GM12878 (cell line): ENCODE measurements around the gene PARP1. TPM values are rescaled to one million over a fixed set of nuclear protein-coding genes. Genes with fewer than 3 reads are reported as not detected.

ENCODE experiments used
- ATAC-seq: fragments of 200-7000 bp; cut with Tn5 transposase; 3 replicates; pipeline ENCODE4 v1.9.1; 2020; ENCODE audit warnings: mild to moderate bottlenecking, moderate library complexity
- BruUV-seq: library from RNA; stranded (reverse); fragments of 400-500 nt; replicated peaks from 2 replicates; lab custom pipeline; 2021; lab: Mats Ljungman, UMichigan
- CTCF ChIA-PET: fragments of 300-600 bp; sonication (Branson Sonifier 250); formaldehyde crosslinking; extraction: SDS; loops from one replicate; lab custom pipeline; 2021; ENCODE audit warnings: inconsistent platforms; lab: Yijun Ruan, JAX
- POLR2A ChIA-PET: fragments of 350-600 bp; formaldehyde crosslinking; extraction: SDS; loops from one replicate; lab custom pipeline; 2021; ENCODE audit warnings: inconsistent platforms; lab: Charles Lee
- RAD21 ChIA-PET: fragments of 300-600 bp; sonication (Branson Sonifier 250); formaldehyde crosslinking; loops from one replicate; lab custom pipeline; 2023; ENCODE audit warnings: antibody characterized with exemption; ENCODE audit not compliant: unreplicated experiment; lab: Charles Lee
- SMC1A ChIA-PET: fragments of 300-600 bp; sonication (Branson Sonifier 250); formaldehyde crosslinking; loops from one replicate; lab custom pipeline; 2023; ENCODE audit not compliant: unreplicated experiment, uncharacterized antibody; lab: Charles Lee
- DNase-seq: peaks from one replicate; pipeline ENCODE4 v3.0.0-alpha.2; 2011; ENCODE audit warnings: low read depth, low spot score
- FAIRE-seq: peaks from 3 replicates; lab custom pipeline; 2011; peaks lifted over from hg19 to GRCh38; lab: Jason Lieb, UNC
- H2AFZ ChIP-seq: 2 replicates; pipeline ENCODE4 v1.6.0; 2011; ENCODE audit warnings: low read depth, low read length, control low read depth; ENCODE audit not compliant: control insufficient read depth
- H3K27ac ChIP-seq: 2 replicates; pipeline ENCODE4 v1.5.1; 2011; ENCODE audit warnings: control low read depth; ENCODE audit not compliant: control insufficient read depth, insufficient read depth
- H3K27me3 ChIP-seq, 2 experiments: replicated peaks in 1 of 2; 2 replicates each; pipeline versions ENCODE4 v1.6.0 to v1.6.1; 2011; ENCODE audit warnings: low read length in 1 of 2; ENCODE audit not compliant: control insufficient read depth in 2 of 2, insufficient read depth in 2 of 2
- H3K36me3 ChIP-seq, 2 experiments: 2 replicates each; pipeline ENCODE4 v1.5.1; 2011; ENCODE audit warnings: low read length in 1 of 2; ENCODE audit not compliant: control insufficient read depth in 2 of 2, insufficient read depth in 2 of 2
- H3K4me1 ChIP-seq: 2 replicates; pipeline ENCODE4 v1.6.1; 2011; ENCODE audit warnings: mild to moderate bottlenecking, low read length, moderate library complexity, mixed read lengths; ENCODE audit not compliant: control insufficient read depth, insufficient read depth
- H3K4me2 ChIP-seq: 2 replicates; pipeline ENCODE4 v1.6.0; 2011; ENCODE audit warnings: control low read depth; ENCODE audit not compliant: control insufficient read depth, insufficient read depth
- H3K4me3 ChIP-seq: fragments of 200-600 bp; sonication (generic); 2 replicates; pipeline ENCODE4 v1.5.1; 2016
- H3K79me2 ChIP-seq: 2 replicates; pipeline ENCODE4 v1.6.0; 2011; ENCODE audit warnings: low read length; ENCODE audit not compliant: control insufficient read depth, insufficient read depth
- H3K9ac ChIP-seq: 2 replicates; pipeline ENCODE4 v1.8.0; 2011; ENCODE audit warnings: low read length, control low read depth, mixed read lengths; ENCODE audit not compliant: control insufficient read depth, insufficient read depth
- H3K9me3 ChIP-seq: replicated peaks from 3 replicates; pipeline ENCODE4 v1.5.1; 2011; ENCODE audit warnings: mild to moderate bottlenecking, low read length; ENCODE audit not compliant: control insufficient read depth, insufficient read depth
- H4K20me1 ChIP-seq: 2 replicates; pipeline ENCODE4 v1.6.0; 2011; ENCODE audit not compliant: control insufficient read depth, insufficient read depth
- CEBPB ChIP-seq, 2 experiments: fragments of 150-350 bp in 1 of 2; IDR thresholded peaks; 2 replicates each; pipeline ENCODE4 v1.6.1; 2012 to 2014; ENCODE audit warnings: low read depth in 2 of 2, low read length in 2 of 2, borderline replicate concordance in 1 of 2, inconsistent platforms in 1 of 2
- IRF4 ChIP-seq: IDR thresholded peaks from 2 replicates; pipeline ENCODE4 v1.6.1; 2011; ENCODE audit warnings: low read depth, low read length
- POU2F2 ChIP-seq: IDR thresholded peaks from 3 replicates; pipeline ENCODE4 v1.6.1; 2011; ENCODE audit warnings: low read depth, mild to moderate bottlenecking, low read length, borderline replicate concordance
- PRDM15 ChIP-seq: fragments of 450-650 bp; formaldehyde crosslinking; IDR thresholded peaks from 2 replicates; pipeline ENCODE4 v1.4.0; 2020; ENCODE audit warnings: mild to moderate bottlenecking, moderate library complexity
- ZNF622 ChIP-seq: fragments of 450-650 bp; IDR thresholded peaks from 2 replicates; pipeline ENCODE4 v1.6.1; 2017; ENCODE audit warnings: mild to moderate bottlenecking, inconsistent platforms
- ZNF687 ChIP-seq: fragments of 450-650 bp; IDR thresholded peaks from 2 replicates; pipeline ENCODE4 v1.6.1; 2017; ENCODE audit warnings: mild to moderate bottlenecking, moderate library complexity
- ZSCAN29 ChIP-seq: fragments of 450-650 bp; IDR thresholded peaks from 2 replicates; pipeline ENCODE4 v1.6.1; 2017; ENCODE audit warnings: mild to moderate bottlenecking, moderate library complexity
- ZZZ3 ChIP-seq: IDR thresholded peaks from 2 replicates; pipeline ENCODE4 v1.6.1; 2011; ENCODE audit warnings: low read depth; ENCODE audit not compliant: control insufficient read depth, insufficient read length
- WGBS: methylation state at CpG from one replicate; pipeline ENCODE4 v1.1.6; 2016; ENCODE audit warnings: low lambda C conversion rate; ENCODE audit not compliant: insufficient replicate concordance, insufficient coverage; ENCODE audit errors: missing lambda C conversion rate; 5-methylcytosine and 5-hydroxymethylcytosine counted together
- in situ Hi-C: fragments of 300-500 bp; cut with MboI; formaldehyde crosslinking; loops from 9 replicates; pipeline ENCODE4 v1.14.3; 2018; ENCODE audit warnings: mixed read lengths
- intact Hi-C: fragments of 100-400 bp; cut with micrococcal nuclease; formaldehyde crosslinking; loops from one replicate; pipeline ENCODE4 v1.14.2; 2022; ENCODE audit not compliant: unreplicated experiment
- polyA plus RNA-seq, 11 experiments: library from polyadenylated mRNA; depleted of rRNA in 4 of 11; unstranded in 6 of 11; stranded (reverse) in 5 of 11; fragments of >200 nt; fragmentation: Nextera tagmentation in 4 of 11; fragmentation: Illumina TruSeq in 1 of 11; extraction: Ambion mirVana in 4 of 11; extraction: Trizol in 1 of 11; gene quantifications; 1 replicate in 1 of 11; 2 replicates in 10 of 11; pipeline versions ENCODE4 v1.2.1 to v1.2.3, GENCODE V29; 2011 to 2016; ENCODE audit warnings: inconsistent platforms in 2 of 11, missing spikeins in 2 of 11, low read depth in 1 of 11
- total RNA-seq, 4 experiments: library from RNA; depleted of rRNA in 3 of 4; stranded (reverse); fragments of >200 nt in 3 of 4; fragmentation: Illumina TruSeq in 1 of 4; extraction: Trizol in 1 of 4; gene quantifications; 2 replicates each; pipeline versions ENCODE4 v1.2.1 to v1.2.3, GENCODE V29; 2013 to 2021
- TF ChIP-seq, protein P1 (sequence below): fragments of 450-650 bp; IDR thresholded peaks from 2 replicates; pipeline ENCODE4 v1.6.1; 2017; ENCODE audit warnings: low read depth, mild to moderate bottlenecking, moderate library complexity
- TF ChIP-seq, protein P2 (sequence below): IDR thresholded peaks from 2 replicates; pipeline ENCODE4 v1.6.1; 2011; ENCODE audit warnings: borderline replicate concordance, low read depth, mild to moderate bottlenecking, moderate library complexity, low read length; ENCODE audit not compliant: insufficient read depth, poor library complexity, severe bottlenecking

Gene PARP1
- total and polyA plus RNA-seq, 10 of the 15 experiments (the other 5 are each of a cell fraction or from before 2014, with no cell fraction given): 113 to 287 (median 265) TPM

DNA sequence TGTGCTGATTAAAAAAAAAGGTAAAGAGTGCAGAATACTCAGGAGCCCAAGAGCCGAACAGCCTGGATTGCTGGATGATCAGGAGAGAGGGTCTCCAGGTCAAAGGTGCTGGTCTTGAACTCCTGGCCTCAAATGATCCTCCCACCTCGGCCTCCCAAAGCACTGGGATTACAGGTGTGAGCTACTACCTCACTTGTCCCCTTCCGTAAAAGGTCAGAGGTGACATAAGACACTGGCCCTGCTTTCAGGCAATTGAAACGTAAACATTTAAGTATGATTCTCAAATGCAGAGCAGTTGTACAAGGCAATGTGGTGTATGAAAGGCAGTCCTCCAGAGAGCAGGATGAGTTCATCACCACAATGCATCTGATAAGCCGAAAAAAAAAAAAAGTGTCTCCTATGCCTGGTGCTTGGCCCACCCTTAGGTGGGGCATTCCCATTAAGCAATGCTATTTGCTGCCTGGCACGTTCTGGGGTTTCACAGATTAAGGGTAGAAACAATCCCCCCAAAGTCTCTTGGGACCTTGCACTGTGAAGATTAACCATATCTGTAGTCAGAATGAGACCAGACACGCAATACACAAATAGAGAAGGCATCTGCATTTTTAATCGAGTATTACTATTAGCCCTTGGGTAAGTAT lies 47.7 kb downstream of the PARP1 start (continued):
- TF ChIP-seq ZNF687 (peak; percentile 93), POU2F2 (peak; percentile 67; the same call in 1 of the 3 replicates)
- TF ChIP-seq, protein P1, sequence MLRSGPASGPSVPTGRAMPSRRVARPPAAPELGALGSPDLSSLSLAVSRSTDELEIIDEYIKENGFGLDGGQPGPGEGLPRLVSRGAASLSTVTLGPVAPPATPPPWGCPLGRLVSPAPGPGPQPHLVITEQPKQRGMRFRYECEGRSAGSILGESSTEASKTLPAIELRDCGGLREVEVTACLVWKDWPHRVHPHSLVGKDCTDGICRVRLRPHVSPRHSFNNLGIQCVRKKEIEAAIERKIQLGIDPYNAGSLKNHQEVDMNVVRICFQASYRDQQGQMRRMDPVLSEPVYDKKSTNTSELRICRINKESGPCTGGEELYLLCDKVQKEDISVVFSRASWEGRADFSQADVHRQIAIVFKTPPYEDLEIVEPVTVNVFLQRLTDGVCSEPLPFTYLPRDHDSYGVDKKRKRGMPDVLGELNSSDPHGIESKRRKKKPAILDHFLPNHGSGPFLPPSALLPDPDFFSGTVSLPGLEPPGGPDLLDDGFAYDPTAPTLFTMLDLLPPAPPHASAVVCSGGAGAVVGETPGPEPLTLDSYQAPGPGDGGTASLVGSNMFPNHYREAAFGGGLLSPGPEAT: peak; percentile 93

DNA sequence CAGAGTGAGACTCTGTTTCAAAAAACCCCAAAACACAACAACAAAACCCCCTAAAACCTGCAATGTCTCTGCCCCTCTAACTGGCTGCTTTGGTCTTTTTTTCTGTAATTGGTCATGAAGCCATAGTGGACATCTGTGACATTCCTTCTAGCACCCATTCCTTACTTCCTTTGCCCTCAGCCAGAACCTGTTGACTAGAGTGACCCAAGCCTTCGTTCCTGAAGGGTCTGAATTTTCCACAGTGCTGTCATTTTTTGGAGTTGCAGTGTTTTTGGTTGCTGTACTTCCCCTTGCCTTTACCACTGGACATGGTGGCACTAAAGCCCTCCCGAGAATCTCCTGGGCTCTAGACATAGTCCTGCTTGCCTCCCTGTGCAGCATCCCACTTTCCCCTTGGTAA lies 50.5 kb downstream of the PARP1 start:
- H4K20me1 ChIP-seq: no peaks in the 10 kb centered on the region
- no peaks in the 10 kb centered on the region for H3K79me2 ChIP-seq
- TF ChIP-seq CEBPB (IDR thresholded peaks at IDR 0.05; ENCODE audit: borderline replicate concordance in 1 of 2, low read depth in 2 of 2, low read length in 2 of 2) (no peak), ZSCAN29 (no peak), PRDM15 (no peak), ZNF622 (no peak), ZZZ3 (no peak), IRF4 (no peak)
- TF ChIP-seq, protein P2, sequence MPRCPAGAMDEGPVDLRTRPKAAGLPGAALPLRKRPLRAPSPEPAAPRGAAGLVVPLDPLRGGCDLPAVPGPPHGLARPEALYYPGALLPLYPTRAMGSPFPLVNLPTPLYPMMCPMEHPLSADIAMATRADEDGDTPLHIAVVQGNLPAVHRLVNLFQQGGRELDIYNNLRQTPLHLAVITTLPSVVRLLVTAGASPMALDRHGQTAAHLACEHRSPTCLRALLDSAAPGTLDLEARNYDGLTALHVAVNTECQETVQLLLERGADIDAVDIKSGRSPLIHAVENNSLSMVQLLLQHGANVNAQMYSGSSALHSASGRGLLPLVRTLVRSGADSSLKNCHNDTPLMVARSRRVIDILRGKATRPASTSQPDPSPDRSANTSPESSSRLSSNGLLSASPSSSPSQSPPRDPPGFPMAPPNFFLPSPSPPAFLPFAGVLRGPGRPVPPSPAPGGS: no peak

More for the DNA sequence above, 50.5 kb downstream of the PARP1 start:
- BruUV-seq: no TSS peak
- no peak for FAIRE-seq
- Histone ChIP-seq H3K27me3 (no peaks in the 10 kb centered on the region), H3K27ac (no peak overlapping the region), H3K4me1 (peaks cover 14% of the 10 kb centered on the region), H2AFZ (no peak overlapping the region), H3K9me3 (no peaks in the 10 kb centered on the region), H3K36me3 (peaks cover 5 to 34% of the 10 kb centered on the region in 2 experiments), H3K9ac (no peak overlapping the region), H3K4me3 (no peak overlapping the region), H3K4me2 (no peak overlapping the region)
- ChIA-PET SMC1A (no interaction called here), CTCF (interaction anchor here (1.0 kb wide), 1 partner anchor 49 kb away, joined by 3 read pairs; no protein-coding TSS in a partner anchor), POLR2A (interaction anchor here (0.6 kb wide), 1 partner anchor 52 kb away, joined by 7 read pairs; no protein-coding TSS in a partner anchor), RAD21 (no interaction called here)
- 31% methylated on average over 2 of the region's 2 CpGs for WGBS
- in situ Hi-C loops: no loop called here
- intact Hi-C loops: no loop called here
- ATAC-seq: no peak
- no peak for DNase-seq
